NCI-H2227 treated with DMSO at 0.1 percent for 48 hours (cell line): ENCODE results near the gene CRYL1.
"Not testable (repeated sequence)": the region's sequence is repeated elsewhere in the genome, so short reads cannot be mapped to it uniquely, and the experiment has no call there.

Experiments used
- DNase-seq: peaks from one replicate; lab custom pipeline; 2025; lab: John Stamatoyannopoulos, UW

CRYL1 gene

DNA sequence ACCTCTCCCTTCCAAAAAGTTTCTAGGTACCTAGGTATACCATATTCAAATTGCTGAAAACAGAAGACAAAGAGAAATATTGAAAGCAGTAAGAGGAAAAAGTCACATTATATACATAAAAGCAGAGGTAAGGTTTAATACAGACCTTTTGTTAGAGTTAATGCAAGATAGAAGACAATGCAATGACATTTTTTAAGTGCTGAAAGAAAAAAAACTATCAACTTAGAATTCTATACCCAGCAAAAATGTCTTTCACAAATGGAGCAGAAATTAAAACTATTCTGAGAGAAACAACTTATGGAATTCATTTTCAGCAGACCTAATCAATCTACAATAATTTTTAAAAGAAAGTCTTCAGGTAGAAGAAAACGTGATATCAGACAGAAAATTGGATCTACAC, 77.2 kb downstream of the CRYL1 start:
- no peak for DNase-seq

DNA sequence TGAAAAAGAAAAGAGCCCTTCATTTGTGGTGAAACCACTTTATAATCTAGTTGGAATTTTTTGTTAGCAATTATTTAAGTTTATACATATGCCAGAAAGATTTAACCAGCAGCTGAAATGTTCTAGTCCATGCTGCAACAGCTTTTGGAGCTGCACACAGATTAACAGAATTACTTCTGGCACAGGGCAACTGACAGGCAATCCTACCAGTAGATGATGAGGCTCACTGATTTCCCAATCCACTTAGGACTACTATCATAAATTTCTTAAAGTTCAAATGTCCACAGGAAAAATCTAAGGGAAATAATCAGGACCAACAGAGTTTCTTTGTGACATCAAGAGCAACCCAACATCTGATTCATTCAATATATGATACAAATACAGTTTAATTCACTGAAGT, 78.8 kb downstream of the CRYL1 start:
- no peak for DNase-seq

DNA sequence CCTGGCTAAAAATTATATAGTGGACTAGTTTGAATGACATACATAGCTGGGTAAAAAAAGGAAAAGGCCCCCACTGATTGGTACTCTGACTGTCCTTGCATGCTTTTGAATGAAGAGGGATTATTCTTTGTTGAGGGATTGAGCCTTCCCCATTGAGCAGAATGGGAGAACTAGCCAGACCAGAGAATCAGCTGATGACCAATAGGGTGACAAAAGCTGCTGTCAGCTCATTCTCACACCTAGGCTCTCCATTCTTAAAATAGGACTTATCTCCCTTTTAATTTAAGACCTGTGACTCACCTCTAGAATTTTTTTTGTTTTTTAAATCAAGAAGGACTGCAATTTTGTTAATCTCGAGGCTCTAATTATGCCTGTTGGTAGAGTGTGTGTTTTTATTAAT, 79.3 kb downstream of the CRYL1 start:
- DNase-seq: no peak

DNA sequence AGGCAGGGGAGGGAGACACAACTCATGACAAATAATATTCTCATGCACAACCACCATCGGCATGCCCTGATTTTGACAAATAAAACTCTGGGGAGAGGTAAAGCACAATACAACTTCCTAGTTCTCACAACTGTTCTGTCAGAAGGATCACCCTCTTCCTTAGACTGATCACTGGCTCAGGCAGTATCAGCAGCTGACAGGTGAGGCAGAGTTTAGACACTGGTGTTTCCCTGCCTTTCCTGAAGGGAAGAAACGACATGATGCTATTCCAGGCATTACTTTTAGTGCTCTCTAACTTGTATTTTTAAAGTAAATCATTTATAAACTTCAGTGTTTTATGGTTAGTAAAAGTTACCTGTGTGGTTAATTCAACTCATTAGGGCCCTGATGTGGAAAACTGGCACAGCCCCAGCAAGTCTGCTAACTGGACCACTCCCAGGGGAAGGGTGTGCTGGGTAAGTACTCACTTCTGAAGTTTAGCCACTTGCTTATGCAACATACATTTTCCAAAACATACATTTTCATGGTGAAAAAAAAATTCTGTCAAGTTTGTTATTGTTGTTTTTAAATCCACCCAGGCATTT, 82.8 kb downstream of the CRYL1 start:
- DNase-seq: no peak

DNA sequence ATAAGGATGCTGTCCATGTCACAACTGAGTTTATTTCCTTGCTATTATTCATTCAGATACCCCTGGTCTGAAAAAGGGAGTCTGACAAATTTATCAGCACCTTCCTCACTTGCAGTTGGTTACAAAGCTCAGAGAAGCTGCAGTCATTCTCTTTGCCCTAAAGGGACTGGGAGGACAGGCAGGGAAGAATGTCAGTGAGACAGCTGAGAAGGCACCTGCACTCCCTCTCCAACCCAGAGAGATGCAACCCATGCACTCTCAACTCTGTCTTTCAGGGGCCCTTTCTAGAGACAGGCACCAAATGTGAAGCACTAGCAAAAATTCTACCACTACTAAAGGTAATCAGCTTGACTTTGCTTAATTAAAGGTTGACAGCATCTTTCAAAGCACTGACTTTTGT, 83.3 kb downstream of the CRYL1 start:
- DNase-seq: no peak

DNA sequence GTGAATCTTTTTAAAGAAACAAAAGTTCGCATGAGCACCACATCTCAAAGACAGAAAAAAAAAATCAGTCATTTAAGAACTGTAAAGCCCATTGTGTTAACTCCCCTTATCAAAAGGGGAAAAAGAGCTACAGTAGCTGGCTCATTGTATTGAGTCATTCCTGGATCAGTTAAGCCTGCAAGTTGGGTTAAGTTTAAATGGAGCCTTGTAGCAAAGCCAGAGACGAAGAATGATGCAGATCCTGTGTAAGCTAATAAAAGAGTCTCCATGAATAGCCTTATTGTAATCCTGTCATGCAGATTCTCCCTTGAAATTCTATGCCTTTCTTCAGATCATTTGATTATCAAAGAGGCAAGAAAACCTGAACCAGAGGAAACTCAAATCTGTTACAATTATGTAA, 83.8 kb downstream of the CRYL1 start:
- no peak for DNase-seq

DNA sequence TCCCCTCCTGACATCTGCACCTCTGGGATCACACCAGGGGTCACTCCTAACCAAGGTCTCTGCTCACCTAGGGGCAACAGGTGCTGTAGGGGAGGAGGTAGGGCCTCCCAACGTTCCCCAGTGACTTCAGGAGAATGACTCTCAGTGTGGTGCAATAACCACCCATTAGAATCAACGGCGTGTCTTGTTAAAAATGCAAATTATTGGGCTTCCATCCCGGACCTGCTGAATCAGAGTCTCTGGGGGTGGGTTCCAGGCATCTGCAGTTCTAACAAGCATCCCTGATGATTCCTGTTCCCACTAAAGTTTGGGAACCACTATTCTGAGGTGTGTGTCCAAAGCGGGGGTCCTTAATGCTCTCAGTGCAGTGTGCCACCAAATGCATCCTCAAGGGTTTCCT, 84.6 kb downstream of the CRYL1 start:
- DNase-seq: no peak

DNA sequence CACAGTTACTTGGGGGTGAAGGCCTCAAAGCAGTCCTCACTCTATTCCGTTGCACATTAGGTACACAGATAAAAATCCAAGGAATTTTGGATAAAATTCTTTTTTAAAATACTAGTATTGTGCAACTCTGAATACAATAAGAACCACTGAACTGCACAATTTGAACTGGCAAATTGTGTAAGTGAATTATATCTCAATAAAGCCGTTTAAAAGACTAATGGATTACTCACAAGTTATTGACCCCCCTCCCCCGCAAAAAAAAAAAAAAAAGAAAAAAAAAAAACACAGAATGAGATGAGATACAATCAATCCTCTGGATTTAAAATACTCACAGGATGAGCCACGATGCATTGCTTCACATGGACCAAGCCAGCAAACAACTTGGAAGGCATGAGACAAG, 86.4 kb downstream of the CRYL1 start:
- no peak for DNase-seq

DNA sequence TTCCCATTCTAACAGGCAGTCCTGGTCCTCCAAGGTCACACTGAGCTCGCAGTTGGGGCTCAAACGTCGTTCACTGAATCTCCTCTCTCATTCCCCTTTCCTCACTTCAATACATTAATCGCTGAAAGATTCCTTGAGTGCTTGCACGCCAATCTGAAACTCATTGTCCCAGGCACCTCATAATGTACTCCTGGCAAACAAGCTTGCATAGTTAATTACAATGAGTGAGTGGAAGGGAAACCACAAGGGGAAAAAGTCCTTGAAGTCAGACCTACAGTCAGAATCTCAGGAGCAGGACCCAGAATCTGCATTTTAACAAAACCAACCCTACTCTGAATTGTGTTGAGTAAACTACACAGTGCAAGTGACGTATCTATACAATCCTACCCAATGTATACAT, 86.9 kb downstream of the CRYL1 start:
- DNase-seq: no peak

DNA sequence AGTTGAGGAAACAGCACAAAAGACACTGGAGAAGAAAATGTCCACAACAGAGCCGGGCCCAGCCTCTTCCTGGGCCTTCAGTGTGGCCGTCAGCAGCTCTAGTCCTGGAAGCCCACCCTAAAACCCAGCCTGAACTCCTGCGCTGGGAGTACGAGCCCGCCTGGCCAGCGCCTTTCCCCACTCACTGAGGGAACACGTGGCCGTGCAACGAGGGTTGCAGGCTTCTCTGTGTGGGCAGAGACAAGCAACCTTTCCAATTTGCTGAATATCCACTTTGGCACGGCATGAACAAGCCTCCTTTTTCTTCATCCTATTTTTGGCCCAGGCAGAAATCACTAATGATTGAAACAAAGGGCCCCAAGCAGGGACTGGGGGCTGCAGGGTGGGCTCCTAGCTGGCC, 89.2 kb downstream of the CRYL1 start:
- no peak for DNase-seq

DNA sequence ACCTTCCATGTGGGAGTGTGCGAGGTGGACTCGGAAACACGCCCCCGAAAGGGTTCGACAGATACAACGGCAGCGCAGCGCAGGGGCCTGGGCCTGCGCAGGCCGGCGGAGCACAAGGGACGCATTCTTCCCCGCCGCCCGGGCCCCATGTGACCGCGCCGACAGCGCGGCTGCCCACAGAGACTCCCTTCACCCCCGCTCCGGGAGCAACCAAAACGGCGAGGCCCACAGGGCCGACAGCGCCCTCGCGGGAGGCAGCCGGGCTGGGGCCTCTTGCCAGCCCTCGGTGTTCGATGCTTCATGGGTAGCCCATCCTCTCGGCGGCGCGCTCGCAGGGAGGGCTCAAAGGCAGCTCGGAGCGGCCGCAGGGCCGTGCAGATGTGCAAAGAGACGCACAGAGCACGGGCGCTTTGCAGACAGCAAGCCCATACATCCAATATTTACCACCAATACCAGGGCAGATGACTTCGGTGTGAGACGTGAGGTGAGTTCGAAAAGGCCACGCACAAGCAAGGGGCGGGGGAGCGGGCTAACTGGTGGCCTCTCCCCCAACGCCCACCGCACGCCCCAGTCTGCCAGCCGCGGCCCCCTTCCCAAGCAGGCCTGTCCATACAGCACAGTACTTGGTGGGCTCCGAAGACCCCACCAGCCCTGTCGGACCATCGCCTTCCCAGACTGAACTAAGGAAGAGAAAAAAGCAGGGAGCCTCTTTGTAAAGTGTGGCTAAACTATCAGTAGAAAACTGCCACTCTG, 89.9 kb downstream of the CRYL1 start:
- no peak for DNase-seq

DNA sequence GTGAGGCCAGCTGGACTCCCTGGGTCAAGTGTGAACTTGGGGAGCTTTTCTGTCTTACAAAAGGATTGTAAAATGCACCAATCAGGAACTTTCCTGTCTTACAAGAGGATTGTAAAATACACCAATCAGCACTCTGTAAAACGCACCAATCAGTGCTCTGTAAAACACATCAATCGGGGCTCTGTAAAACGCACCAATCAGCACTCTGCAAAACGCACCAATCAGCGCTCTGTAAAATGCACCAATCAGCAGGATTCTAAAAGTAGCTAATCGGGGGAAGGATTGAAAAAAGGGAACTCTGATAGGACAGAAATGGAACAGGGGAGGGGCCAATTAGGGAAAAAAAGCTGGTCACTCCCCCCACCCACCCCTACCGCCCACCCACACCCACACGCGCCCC, 91.4 kb downstream of the CRYL1 start:
- DNase-seq: not testable (repeated sequence)

DNA sequence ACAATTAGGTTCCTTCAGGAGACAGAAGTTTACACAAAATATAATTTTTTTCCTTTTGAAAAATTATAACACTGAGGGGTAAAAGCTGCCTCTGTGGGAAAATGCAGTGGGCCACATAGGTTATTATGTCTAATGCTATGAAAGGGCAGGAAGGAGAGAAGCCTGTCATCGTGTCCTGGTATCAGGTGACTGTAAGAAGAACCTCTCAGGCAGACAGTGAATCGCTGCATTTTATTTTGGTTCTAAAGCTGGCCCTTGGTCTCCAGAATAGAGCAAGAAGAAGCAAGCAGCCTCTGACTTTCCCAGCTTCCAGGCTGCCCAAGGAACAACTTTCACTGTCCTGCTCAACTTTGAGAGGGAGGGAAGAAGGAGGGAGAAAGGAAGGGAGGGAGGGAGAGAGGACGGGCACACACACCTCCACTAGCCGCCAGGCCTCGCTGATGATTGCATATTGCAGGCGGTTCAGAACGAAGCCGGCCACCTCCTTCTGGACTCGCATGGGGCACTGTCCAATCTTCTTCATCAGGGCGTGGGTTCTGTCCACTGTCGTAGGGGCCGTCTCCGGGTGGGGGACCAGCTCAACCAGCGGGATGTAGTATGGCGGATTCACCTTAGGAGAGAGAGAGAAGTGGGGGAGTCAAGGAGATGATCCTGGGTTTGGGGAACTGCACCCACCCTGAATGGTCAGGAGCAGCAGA, 93.8 kb downstream of the CRYL1 start:
- no peak for DNase-seq

DNA sequence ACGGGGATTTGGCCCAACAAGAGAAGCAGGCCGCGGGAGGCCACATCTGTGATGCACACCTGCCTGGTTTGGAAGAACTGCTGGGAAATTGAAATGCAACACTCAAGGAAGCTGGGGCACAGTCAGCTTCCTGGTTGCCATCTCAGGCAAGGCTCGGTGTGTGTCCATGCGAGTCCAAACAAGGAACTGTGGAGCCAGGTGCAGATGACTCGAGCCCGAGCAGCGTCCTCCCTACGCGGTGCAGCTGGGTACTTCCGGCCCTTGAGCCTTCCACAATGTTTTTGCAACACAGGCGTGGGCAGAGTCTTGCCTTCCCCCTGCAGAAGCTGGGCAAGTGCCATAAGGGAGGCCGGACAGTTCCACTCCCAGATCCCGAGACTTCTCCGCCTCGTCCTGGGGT, 94.6 kb downstream of the CRYL1 start:
- DNase-seq: no peak

DNA sequence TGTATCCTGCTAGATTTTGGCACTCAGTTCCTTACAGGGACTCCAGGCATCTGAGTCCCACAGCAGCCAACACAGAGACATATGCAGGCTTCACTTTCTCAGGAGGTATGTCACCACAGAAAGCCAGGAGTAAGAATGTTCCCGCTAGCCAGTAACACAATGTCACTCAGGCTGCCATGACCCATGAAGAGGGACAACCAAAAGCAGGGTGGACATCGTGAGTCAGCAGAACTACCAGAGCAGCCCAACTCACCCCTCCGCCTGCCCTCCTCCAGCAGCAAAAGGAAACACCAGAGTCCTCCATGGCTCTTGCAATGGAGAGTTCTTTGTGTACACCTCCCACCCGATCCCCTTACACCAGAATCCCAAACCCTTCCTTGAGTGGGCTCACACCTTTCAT, 95.4 kb downstream of the CRYL1 start:
- DNase-seq: no peak

DNA sequence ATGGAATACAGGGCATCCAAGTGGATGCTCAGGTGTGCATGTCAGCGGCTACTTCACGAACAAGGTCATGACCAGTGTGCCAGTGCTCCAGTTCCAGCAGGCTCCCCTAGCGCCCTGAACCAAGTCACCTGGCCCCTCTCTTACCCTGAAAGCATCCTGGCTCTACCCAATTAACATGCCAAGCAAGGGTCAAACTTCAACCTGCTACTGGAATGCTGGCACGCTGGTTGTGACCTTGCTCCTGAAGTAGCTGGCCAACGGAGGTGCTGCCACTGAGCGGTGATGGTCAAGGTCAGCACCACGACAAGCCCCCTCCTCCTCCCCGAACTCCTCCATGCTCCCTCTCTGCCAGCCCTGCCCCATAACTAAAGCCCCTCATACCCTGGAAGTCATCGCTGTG, 96.0 kb downstream of the CRYL1 start:
- DNase-seq: no peak

DNA sequence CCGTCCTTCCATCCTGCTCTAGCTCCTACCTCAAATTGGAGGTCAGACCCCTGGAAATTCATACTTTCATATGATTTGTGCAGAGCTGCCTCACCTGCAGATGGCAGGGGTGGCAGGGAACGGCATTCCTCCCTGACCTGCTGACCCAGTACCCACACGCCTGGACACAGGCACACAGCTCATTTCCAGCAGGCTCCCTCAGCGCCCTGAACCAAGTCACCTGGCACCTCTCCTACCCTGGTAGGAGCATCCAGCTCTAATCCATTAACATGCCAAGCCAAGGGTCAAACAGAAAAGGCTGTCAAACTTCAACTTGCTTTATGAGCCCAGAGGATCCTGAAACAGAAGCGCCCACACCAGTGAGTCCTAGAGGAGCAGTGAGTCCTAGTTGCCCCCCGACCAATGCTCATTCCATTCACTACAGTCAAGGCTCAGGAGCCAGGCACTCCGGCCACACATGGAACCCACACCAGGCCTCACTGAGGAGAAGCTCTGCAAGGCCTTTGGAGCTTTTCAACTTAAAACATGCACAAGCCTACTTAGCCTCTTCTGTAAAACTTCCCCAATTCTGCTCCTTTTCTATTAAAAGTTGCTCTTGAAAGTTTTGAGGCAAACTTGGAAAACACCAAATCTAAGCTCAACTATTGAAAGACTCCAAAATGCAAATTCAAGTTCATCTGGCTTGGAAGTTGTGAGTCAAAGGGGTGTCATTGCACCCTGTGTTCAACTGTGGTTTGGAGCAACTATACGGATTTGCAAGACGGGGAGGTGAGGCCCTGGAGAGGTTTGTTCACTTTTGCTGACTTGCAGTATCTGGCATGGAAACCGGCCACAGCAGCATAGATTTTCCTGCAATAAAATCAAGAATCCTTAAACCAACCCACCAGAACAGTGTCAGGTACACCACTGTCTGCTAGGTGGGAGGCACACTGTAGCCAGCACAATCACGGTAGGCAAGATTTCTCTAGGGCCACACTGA, 96.7 kb downstream of the CRYL1 start:
- no peak for DNase-seq

DNA sequence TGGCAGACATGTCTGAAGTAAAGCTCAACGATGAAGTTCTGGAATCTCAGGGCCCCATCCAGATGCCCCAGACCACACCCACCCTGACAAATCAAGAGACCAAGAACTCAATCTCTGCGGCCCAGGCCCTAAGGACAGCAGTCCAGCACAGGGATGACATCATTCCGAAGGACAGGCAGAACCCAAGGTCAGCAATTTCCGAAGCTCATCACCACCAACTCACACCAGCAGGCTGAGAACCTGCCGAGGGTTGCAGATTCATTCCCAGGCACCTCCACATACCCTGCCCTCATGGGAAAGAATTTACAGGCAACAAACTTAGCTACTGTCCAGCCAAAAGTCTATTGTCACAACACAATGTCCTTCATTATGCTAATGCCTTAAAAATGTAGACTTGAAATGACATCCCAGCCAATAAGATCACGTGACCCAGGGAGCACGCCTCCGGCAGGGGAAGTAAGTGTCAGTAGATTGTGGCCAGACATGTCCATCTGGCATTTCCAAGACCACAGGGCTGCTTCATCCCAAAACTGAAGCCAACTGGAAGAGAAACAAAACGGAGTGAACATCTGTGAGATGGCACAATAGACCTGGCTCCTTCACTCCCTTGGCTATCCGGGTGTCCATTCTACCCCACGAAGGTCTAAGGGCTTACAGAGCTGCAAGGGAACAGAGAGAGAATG, 98.8 kb downstream of the CRYL1 start:
- DNase-seq: no peak

DNA sequence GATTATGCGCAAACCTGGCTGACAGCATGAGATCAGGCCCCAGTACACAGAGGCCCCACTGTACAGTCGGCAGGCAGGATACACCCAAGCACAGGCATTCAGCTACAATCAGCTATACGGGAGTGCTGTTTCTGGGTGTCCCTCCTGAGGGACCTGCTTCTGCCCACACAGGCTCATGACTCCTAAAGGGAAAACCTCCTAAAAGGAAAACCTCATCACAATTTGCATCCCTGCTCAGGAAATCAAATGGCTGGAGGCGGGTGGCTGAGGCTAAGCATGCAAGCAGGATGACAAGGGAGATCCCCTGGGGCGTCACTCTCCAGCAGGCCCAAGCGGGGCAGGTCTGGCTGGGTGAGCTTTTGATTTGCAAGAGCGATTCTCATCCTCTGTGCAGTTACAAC, 99.8 kb downstream of the CRYL1 start:
- DNase-seq: no peak

DNA sequence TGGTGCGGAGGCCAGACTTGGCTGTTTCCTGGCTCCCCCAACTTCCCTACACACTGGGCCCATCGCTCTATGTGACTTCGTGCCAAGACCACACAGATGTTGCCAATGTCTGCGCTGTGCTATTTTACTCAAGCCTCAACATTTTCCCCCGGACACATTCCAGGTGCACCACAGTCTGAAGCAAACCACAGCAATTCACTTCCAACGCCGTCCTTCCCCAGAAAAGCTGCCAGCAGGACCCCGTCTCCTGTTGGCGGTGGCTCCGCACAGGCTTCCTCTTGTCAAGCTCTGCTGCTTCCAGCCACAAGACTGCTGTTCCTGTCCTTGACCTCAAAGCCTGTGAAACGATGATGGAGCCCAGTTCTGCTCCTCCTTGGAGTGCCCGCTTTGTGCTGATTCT, 100.7 kb downstream of the CRYL1 start:
- DNase-seq: no peak

DNA sequence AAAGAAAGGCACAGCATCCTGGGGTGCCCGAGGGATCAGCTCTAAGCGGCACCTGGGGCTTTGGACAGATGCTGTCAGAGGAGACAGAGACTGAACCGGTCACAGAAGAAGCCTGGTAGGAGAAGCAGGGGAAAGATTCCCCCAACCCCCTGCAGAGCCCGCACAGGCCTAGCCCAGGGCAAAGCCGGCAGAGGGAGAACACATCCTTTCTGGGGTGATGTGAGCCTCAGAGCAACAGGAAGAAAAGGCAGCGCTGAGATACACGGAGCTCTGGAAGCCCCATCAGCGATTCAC, 101.2 kb downstream of the CRYL1 start:
- no peak for DNase-seq

DNA sequence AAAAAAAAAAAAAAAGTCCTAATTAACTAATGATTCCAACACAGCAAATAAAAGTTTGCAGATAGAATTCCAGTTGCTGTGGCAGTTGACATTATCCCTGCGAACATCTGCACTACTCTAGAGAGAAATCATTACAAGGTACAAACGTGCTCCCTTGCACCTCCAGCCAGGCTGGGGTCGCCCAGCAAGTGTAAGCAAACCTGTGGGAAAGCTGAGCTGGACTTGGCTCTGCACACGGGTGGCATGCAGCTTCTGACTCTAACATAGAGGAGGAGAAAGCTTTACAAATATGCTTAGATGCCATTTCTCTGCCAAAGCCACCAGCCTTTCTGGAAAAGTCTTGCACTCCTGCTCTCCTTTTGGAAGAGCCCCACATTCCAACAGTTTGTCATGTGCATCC, 103.3 kb downstream of the CRYL1 start:
- DNase-seq: no peak
